NCI-H146 (cell line): Measurements from ENCODE around the gene RPAP2.
"Not testable (repeated sequence)": the region's sequence is repeated elsewhere in the genome, so short reads cannot be mapped to it uniquely, and the experiment has no call there.

Source experiments
- DNase-seq: peaks from one replicate; lab custom pipeline; 2025; lab: John Stamatoyannopoulos, UW

RPAP2 gene

DNA sequence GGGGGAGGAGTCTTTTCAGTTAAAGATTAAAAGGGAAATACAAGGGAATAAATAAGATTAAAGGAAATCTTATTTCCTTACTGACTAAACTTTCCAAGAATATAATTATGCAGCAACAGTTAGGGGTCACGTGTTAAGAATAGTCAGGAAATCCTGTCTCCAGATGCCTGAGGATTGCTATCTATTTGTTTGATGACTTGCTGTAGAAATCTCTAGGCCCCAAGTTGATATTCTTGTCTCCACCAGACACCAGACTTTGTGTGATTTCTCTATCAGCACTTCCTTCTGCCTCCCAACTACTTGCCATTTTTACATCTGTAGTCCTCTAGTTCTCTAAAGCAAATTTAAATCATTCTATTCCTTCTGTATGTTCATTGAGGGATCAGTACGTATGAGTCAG is 77.5 kb downstream of the RPAP2 start:
- DNase-seq, result no peak

DNA sequence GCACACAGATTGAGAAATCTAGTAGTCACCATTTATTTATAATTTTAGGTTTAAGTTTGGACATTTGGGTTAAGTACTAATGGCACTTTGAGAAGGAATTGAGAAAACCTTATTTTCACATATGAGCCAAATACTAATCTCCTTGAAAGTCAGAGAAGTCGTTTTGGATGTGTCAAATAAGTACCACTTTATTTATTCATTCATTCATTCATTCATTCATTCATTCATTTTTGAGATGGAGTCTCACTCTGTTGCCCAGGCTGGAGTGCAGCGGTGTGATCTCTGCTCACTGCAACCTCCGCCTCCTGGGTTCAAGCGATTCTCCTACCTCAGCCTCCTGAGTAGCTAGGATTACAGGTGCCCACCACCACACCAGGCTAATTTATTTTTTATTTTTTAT is 79.1 kb downstream of the RPAP2 start:
- not testable (repeated sequence) for DNase-seq

DNA sequence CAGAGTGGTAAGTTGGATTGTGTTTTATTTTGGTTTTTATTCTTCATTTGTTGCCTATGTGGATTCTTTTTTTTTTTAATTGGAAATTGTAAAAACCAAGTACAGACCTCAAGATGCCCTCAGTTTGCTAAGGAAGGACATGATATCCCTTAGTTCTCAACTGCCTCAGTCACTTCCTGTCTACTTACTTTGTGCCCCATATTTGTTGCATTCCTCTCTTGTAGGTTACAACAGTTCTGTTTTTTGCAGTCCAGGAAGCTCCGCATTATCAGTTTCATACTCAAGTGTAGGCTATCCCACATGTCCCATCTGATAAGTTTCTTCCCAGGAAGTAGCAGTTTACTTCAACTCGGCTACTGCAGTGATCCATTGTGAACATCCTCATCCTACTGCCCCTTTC is 82.0 kb downstream of the RPAP2 start:
- DNase-seq, result no peak

DNA sequence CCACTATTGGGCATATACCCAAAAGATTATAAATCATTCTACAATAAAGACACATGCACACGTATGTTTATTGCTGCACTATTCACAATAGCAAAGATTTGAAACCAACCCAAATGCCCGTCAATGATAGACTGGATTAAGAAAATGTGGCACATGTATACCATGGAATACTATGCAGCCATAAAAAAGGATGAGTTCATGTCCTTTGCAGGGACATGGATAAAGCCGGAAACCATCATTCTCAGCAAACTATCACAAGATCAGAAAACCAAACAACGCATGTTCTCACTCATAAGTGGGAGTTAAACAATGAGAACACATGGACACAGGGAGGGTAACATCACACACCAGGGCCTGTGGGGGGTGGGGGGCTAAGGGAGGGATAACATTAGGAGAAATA is 95.1 kb downstream of the RPAP2 start:
- DNase-seq, result not testable (repeated sequence)

DNA sequence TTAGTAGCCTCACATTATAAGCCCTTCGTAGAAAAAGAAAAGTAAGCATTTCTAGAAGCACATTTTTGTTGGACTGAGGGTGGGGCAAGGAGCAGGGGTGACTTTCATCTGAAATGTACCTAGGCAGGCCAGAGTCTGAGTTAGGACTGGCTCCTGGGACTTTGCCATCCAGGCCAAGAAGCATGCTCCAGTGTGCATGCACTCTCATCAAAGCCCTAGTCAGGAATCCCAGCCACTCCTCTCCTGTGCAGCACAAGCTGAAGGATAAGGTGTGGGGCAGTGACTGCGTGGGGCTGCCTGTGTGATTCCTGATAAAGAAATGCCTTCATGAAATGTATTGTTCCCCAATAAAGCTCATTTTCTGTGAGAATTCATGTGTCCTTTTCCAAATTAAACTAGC is 99.7 kb downstream of the RPAP2 start:
- DNase-seq, result no peak

DNA sequence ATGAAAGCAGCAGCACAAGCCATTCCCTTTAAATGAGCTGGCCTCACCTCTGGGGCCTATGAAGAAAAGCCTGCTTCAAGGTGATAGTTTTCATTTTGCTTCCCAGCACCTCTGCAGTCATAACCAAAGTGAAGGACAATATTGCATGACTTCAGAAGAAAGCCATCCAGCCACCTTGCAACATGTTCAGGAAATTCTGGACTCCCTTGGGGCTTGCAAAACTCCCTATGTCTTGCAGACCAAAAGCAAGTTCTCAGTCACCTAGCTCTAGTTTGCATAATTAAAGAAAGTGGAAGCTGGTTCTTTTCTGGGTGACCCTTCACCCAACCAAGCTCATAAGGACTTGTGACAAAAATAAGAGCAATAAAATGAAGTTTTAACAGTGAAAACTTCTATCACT is 100.2 kb downstream of the RPAP2 start:
- DNase-seq, result no peak

DNA sequence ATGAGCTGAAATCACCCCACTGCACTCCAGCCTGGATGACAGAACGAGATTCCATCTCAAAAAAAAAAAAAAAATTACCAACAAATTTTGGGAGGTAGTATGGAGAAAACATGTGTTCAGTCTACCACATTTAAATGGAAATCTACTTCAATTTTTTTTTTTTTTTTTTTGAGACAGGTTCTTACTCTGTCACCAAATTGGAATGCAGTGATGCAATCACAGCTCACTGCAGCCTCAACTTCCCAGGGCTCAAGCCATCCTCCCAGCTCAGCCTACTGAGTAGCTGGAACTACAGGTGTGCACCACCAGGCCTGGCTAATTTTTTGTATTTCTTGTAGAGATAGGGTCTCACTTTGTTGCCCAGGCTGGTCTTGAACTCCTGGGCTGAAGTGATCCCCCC is 105.8 kb downstream of the RPAP2 start:
- DNase-seq, result no peak

DNA sequence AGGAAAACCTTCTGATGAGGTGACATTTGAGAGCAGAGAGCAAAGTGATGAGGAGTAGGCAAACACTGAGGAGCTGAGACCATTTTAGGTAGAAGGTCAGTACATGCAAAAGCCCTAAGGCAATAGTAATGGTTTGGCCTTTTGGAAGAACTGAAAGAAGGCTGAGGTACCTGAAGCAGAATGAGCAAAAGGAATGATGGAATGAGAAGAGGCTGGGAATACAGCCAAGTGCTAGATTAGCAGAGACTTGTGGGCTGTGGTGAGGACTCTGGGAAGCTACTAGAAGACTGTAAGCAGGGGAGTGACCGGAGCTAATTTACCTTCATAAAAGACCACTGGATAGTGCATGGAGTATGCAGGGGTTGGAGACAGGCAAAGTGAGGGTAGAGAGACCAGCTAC is 110.0 kb downstream of the RPAP2 start:
- no peak for DNase-seq

DNA sequence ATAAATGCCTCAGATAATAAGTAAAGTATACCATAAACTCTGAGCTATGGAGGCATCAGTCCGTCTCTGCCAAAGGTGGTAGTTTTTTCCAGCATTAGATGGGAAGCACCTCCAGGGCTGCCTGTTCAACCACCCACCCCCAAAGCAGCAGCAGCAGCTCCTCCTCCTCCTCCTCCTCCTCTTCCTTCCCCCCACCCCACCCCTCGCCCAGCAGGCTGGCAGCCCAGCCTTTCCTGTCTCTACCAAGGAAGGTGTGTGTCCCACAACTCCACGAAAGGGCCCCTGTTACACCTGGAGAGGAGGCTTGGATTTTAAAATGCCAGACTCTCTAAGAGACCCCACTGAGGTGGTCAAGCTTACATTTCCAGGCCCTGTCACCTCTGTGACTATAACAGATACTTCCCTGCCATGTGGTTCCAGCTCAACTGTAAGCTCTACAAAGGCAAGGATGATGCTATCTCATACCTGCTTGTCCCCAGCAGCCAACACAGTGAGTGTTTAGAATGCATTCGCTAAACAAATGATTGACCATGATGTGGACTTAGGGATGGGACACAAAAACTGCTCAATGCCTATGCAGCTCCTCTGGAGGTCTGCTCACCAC is 111.2 kb downstream of the RPAP2 start:
- no peak for DNase-seq

DNA sequence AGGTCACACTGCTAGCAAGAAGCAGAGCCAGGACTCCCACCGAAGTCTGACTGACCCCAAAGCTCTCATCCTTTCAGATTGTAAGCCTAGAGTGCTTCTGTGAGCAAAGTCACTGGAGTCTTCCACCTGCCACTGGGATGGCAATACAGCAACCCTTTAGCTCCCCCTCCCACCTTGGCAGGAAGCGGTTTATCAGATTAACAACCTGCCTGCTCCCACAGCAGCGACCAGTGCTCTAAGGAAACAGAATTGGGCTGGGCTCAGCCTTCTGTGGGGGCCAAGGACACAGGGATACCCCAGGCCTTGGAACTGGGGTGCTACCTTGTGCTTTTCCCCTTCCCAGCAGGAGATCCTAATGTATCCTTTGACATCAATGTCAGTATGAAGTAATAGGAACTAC is 111.8 kb downstream of the RPAP2 start:
- no peak for DNase-seq

DNA sequence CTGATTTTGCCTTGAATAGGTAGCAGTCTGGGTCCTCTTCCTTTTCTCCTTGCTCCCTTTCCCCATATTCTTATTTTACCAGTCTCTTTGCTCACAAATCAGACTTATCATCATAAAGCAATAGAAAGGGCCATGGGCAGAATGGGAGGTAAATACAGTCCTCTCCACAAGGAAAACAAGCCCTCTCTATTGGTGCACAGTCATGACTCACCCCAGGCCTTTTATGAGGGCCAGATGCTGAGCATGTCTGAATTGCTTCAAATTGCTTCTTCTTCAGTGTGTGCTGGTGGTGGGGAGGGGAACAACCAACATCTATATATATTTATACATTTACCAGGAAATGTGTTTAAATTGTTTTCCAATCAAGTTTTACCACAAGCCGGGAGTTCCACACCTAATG is 112.7 kb downstream of the RPAP2 start:
- DNase-seq, result peak; percentile 15

DNA sequence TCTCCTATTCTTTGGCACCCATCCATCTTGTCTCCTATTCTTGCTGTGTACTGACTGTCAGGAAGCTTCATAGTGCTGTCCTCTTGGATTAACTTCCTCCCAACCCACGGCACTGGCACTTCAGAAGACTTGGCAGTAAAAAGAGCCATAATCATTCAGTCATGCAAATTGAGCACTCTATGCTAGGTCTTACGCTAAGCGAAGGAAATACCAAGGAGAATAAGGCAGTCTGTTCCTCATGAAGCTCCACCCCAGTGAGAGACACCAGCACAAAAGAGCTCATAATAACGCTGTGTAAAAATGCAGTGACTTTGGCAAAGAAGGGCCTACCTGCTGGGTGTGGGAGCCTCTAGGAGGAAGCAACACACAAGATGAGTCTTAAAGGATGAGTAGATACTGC is 120.8 kb downstream of the RPAP2 start:
- no peak for DNase-seq

DNA sequence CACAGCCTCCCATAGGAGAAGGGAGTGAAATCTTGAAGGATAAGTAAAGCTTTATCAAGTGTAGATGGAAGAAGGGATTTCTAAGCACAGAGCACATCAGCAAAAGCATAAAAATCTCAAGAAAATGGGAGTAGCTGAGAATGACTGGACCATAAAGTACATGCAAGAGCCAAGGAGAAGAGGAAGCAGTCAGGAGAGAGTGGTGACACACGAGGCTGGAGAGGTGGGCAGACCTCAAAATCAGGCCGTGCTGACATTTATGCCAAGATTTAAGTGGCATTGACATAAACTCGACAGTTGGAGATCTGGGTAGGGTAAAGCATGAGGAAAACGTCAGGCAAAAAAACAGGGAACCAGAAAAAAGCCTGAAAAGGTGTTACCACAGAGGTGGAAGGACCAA is 125.5 kb downstream of the RPAP2 start:
- no peak for DNase-seq

DNA sequence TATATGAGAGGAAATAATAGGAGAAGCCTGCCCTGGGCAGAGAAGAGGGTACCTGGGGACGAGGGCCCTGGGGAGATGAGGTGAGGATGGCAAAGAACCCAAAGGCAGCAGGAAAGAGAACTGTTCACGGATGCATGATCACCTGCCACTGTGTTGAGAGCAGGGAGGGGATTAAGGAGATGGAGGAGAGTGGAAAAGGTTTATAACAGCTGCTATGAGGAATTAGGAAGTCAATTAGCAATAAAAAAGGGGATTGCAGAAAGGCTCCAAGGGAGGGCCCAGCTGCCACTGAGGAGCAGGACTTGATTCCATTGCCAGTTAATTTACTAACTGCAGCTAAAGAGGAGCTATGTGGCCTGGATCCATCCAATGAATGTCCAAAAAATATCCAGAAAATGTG is 126.8 kb downstream of the RPAP2 start:
- no peak for DNase-seq

DNA sequence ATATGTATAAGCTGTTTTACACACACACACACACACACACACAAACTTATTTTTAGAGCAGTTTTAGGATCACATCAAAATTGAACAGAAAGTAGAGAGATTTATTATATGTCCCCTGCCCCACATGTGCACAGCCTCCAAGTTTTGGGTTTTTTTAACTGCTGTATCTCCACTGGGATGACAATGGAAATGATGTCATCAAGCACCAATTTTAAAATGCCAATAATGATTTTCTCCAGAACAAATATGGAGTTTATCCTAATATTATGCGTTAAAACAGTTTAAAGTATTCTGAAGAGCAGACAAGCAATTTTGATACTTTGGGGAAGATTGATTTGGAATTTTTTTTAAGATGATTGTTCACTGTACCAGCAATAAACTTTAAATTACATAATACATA is 131.2 kb downstream of the RPAP2 start:
- no peak for DNase-seq

DNA sequence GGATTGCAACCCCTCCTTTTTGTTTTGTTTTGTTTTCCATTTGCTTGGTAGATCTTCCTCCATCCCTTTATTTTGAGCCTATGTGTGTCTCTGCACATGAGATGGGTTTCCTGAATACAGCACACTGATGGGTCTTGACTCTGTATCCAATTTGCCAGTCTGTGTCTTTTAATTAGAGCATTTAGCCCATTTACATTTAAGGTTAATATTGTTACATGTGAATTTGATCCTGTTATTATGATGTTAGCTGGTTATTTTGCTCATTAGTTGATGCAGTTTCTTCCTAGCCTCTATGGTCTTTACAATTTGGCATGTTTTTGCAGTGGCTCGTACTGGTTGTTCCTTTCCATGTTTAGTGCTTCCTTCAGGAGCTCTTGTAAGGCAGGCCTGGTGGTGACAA is 135.7 kb downstream of the RPAP2 start:
- DNase-seq, result not testable (repeated sequence)

DNA sequence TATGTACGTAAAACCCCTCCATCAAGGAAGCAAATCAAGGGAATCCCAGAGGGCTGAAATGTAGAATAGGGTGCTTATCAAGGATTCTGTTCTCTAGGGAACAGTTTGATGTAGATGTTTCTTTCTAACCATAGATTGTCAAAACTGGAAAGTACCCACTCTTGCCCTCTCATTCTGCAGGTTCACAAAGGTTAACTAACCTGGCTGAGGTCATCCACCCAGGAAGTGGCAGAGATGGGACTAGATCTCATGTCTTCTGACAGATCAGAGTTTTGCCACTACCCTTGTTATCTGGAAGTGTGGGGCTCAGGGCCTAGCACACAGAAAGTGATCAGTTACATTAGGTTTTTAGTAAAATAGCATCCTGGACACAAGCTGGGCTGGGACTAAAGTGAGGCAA is 140.4 kb downstream of the RPAP2 start:
- DNase-seq, result no peak

DNA sequence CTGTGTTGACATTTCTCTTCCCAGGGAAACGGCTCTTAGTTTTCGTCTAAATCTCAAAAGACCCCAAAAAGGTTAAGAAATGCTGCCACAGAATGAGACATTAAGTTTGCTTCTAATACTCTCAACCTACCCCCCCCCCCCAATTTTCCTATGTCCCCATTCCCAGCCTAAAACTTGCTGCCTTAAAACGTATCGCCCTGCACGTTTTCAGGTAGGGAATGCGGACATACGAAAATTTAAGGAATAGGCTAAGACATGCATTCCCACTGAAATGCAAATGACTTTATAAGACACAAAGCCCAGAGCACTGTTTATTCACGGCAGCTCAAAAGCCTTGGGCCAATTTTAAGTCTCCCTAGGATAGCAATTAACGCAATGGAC is 142.4 kb downstream of the RPAP2 start:
- no peak for DNase-seq

DNA sequence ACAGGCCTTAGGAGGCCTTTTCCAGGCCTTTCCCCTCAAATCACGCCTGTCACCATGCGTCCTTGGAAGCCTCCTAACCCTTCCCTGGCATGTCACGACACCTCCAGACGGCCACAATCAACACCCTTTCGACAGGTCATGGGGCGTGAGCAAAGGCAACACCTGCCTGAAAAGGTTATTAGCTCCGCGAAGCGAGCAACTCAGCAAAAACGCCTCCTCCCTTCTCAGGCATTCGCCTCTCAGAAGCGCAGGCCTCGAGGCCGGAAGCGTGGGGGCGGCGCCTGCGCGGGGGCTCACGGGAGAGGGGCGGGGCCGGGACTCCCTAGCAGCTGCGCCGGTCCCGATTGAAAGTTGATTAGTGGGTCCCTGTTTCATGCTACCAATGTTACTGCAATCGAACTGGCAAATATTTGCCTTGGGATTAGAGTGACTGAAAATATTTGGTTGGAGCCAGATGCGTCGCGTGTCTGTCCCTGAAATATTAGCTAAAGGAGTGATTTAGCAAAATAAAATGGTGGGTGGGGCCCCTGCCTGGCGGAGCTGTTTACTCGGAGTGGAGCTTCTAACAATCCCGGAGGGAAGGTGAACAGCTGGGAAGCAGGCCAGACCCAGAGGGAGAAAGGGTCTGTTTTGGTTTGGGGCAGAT is 143.0 kb downstream of the RPAP2 start:
- peak; percentile 91 for DNase-seq

DNA sequence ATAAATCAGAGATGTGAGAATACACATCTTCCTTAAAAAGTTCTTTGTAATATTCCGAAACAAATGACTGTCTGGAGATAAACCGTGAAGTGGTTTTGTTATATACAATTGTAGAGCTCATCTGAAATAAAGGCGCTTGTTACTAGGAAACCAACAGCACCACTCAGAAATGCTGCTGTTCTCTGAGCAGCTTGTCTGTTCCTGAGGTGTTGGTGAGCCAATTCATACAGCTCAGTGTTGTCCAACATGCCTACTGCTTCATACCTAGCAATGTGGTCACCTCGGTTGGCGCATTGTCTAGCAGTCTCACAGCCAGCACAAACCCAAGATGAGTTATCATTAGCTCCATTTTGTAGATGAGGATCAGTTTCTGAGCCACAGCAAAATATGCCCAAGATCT is 143.5 kb downstream of the RPAP2 start:
- peak; percentile 60 for DNase-seq

DNA sequence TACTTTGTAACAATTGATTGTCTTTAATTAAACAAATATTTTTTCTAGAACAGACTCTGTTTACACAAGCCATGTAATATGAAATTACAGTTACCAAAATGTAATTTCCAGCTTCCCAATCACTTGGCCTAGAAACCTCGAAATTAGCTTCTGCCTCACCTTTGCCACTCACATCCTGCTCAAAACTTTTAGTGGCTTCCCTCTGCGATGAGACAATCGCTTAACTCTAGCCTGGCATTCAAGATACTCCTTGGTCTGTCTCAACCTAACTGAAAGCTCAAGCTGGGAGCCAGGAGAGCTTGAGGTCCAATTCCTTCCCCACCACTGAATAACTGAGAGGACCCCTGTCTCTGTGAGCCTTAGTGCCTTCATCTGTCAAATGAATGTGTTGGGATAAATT is 145.0 kb downstream of the RPAP2 start:
- DNase-seq, result no peak

DNA sequence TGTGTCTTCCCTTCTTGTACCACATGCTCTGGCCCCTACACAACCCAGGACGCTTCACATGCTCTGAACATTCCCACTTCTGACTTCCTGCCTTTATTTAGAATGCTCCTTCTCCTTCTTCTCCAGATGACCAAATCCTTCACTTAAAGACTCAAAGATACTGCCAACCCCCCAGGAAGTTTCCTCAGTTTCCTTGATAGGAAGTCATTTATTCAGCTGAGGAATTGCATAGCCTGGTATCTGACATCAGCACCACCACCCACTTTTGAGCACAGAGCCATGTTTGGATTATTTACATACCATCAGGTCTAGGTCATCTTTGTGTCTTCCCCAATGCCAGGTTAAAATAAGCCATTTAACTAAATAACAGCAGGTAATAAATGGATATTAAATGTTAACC is 145.5 kb downstream of the RPAP2 start:
- no peak for DNase-seq

DNA sequence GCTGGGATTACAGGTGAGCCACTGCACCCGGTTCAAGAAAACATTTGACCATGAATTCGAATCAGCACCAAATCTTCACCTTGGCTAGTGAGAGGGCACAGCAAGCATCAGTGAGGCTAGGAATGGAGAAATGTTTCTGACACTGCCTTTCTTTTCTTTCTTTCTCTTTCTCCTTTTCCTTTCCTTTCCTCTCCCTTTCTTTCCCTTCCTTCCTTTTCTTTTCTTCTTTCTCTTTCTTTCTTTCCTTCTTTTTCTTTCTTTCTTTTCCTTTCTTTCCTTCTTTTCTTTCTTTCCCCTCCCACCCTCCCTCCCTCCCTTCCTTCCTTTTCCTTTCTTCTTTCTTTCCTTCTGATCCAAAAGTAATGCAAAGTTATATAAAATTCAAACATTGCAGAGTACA is 147.0 kb downstream of the RPAP2 start:
- DNase-seq, result no peak

DNA sequence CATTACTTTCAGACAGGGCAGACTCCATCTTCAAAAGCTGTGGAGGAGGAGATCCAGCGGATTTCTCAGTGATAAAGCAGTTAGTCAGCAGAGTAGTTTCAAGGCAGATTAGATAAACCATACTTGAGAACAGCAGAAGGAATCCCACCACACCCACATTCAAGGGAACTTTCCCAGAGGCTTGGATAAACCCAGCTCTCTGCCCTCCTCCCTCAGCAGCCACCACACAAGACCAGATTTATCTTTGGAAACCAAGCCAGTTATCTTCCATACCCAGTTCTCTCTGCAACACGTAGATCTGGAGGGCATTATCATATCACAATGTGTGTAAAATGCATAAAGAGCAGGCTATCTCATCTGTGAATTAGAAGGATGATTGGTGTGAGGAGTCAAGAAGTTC is 147.7 kb downstream of the RPAP2 start:
- DNase-seq, result no peak
